ENCODE results near the gene RPS25.
"Not testable (repeated sequence)": the region's sequence is repeated elsewhere in the genome, so short reads cannot be mapped to it uniquely, and the experiment has no call there.

Gene RPS25

DNA sequence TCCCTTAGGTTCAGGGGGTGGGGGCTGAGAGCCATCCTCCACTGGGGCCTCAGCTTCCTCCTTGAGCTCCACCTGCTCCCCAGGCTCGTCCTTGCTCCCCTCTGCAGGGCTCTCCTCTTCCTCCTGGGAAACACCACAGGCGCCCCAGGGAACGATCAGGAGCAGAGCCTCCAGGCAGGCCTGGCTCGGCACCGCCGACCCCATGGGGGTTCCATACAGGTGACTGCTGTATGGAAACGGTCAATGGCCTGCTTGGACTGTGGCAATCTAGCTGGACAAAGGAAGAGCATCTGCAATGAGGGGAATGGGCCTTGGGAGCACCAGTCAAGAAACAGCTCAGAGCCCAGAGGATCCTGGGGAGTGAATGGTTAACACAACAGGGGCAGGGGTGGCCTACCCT lies 30.9 kb upstream of the RPS25 start:
- DNase-seq (ENCODE audit: low spot score): no peak
- TF ChIP-seq, protein P1, sequence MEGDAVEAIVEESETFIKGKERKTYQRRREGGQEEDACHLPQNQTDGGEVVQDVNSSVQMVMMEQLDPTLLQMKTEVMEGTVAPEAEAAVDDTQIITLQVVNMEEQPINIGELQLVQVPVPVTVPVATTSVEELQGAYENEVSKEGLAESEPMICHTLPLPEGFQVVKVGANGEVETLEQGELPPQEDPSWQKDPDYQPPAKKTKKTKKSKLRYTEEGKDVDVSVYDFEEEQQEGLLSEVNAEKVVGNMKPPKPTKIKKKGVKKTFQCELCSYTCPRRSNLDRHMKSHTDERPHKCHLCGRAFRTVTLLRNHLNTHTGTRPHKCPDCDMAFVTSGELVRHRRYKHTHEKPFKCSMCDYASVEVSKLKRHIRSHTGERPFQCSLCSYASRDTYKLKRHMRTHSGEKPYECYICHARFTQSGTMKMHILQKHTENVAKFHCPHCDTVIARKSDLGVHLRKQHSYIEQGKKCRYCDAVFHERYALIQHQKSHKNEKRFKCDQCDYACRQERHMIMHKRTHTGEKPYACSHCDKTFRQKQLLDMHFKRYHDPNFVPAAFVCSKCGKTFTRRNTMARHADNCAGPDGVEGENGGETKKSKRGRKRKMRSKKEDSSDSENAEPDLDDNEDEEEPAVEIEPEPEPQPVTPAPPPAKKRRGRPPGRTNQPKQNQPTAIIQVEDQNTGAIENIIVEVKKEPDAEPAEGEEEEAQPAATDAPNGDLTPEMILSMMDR (IDR thresholded peaks at IDR 0.05): no peak
- no peak overlapping the region for H3K27ac ChIP-seq
- no peak overlapping the region for H3K4me3 ChIP-seq

GRCh38 chr11:119048644-119049043 lies 30.5 kb upstream of the RPS25 start:
- TF ChIP-seq, protein P1 (IDR thresholded peaks at IDR 0.05): no peak
- Histone ChIP-seq H3K27ac (no peak overlapping the region), H3K4me3 (no peak overlapping the region)
- DNase-seq (ENCODE audit: low spot score): no peak

DNA sequence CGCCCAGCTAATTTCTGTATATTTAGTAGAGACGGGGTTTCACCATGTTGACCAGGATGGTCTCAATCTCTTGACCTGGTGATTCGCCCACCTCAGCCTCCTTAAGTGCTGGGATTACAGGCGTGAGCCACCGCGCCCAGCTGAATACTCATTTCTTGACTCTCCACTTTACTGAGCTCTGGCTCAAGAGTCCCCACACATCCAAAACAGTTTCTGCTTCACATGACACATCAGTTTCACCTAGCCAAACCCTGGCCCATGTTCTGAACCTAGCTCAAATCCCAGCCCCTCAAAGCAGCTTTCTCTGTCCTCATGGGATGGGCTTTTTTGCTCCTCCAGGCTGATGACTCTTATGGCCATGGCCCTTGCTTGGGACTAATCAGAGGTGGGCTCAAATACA lies 29.1 kb upstream of the RPS25 start:
- no peak overlapping the region for H3K4me3 ChIP-seq
- no peak overlapping the region for H3K27ac ChIP-seq
- TF ChIP-seq, protein P1 (IDR thresholded peaks at IDR 0.05): no peak
- no peak for DNase-seq (ENCODE audit: low spot score)

GRCh38 chr11:119046489-119046888 lies 28.3 kb upstream of the RPS25 start:
- Histone ChIP-seq H3K4me3 (no peak overlapping the region), H3K27ac (no peak overlapping the region)
- TF ChIP-seq, protein P1 (IDR thresholded peaks at IDR 0.05): no peak
- no peak for DNase-seq (ENCODE audit: low spot score)

DNA sequence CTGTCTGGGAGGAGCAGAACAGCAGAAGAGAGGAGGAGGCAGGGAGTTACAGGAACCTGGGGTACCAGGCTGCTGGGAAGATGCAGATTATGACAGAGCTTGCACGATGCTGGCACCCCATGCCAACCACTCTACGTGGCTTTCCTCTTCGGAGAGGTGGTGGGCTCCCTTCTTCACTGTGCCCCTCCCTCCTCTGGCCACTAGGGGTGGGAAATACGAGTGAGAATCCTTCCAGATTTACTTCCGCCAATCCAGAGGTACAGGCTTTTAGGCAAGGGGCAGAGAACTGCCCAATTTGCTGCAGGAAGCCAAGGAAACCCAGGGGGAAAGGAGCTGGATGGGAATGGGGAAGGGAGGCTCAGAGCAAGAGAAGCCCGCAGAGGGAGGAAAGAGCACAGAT lies 26.6 kb upstream of the RPS25 start:
- H3K4me3 ChIP-seq: no peak overlapping the region
- no peak for DNase-seq (ENCODE audit: low spot score)
- H3K27ac ChIP-seq: no peak overlapping the region
- TF ChIP-seq, protein P1 (IDR thresholded peaks at IDR 0.05): no peak

GRCh38 chr11:119042927-119043326 lies 24.8 kb upstream of the RPS25 start:
- H3K27ac ChIP-seq: no peak overlapping the region
- no peak for DNase-seq (ENCODE audit: low spot score)
- no peak overlapping the region for H3K4me3 ChIP-seq
- TF ChIP-seq, protein P1 (IDR thresholded peaks at IDR 0.05): no peak

DNA sequence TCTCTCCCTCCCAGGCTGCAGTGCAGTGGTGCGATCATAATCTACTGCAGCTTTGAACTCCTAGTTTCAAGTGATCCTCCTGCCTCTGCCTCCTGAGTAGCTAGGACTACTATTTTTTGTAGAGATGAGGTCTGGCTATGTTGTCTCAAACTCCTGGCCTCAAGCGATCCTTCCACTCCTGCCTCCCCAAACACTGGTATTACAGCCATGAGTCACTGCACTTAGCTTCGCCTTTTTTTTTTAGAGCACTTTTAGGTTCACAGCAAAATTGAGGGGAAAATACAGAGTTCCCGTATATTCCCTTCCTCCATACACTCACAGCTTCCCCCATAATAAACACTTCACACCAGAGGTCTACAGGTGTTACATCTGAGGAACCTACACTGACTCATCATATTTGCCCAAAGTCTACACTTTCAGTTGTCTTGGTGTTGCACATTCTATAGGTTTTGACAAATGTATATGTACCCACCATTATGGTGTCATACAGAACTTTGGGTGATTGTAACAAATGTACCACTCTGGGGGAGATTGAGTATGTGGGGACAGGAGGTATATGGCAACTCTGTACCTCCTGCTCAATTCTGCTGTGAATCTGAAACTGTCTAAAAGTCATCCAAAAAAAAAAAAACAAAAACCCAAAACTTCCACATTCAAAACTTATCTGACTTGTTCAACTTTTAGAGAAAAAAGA lies 23.8 kb upstream of the RPS25 start:
- no peak overlapping the region for H3K27ac ChIP-seq
- DNase-seq (ENCODE audit: low spot score): no peak
- H3K4me3 ChIP-seq: no peak overlapping the region
- TF ChIP-seq, protein P1 (IDR thresholded peaks at IDR 0.05): no peak

DNA sequence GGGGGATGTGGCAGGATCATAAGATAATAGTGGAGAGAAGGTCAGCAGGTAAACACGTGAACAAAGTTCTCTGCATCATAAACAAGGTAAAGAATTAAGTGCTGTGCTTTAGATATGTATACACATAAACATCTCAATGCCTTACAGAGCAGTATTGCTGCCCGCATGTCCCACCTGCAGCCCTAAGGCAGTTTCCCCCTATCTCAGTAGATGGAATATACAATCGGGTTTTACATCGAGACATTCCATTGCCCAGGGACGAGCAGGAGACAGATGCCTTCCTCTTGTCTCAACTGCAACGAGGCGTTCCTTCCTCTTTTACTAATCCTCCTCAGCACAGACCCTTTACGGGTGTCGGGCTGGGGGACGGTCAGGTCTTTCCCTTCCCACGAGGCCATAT lies 21.3 kb upstream of the RPS25 start:
- not testable (repeated sequence) for H3K4me3 ChIP-seq; DNase-seq (ENCODE audit: low spot score); H3K27ac ChIP-seq
